Esophagus squamous epithelium (tissue), 5 donors: ENCODE results near the gene SLC34A2. TPM values are rescaled to one million over a fixed set of nuclear protein-coding genes. Genes with fewer than 3 reads are reported as not detected.
"Not testable (repeated sequence)": the region's sequence is repeated elsewhere in the genome, so short reads cannot be mapped to it uniquely, and the experiment has no call there.

Experiments used
- DNase-seq: peaks from one replicate; lab custom pipeline; 2025; lab: John Stamatoyannopoulos, UW
- H3K27ac ChIP-seq, 4 donors: fragments of 200-600 bp; sonication (generic); one replicate each; pipeline ENCODE4 v1.5.1; 2016 to 2019; ENCODE audit warnings: mild to moderate bottlenecking in 1 of 4
- H3K27me3 ChIP-seq, 4 donors: fragments of 200-600 bp; sonication (generic); 1 replicate in 3 of 4; 2 replicates in 1 of 4; pipeline versions ENCODE4 v1.5.1 to v1.6.0; 2017 to 2021; ENCODE audit warnings: antibody characterized with exemption in 1 of 4
- H3K36me3 ChIP-seq, 3 donors: fragments of 200-600 bp; sonication (generic); one replicate each; pipeline ENCODE4 v1.5.1; 2016 to 2019
- H3K4me1 ChIP-seq, 3 donors: fragments of 200-600 bp; sonication (generic); one replicate each; pipeline ENCODE4 v1.5.1; 2017 to 2019
- H3K4me3 ChIP-seq, 4 donors: fragments of 200-600 bp; sonication (generic); 1 replicate in 3 of 4; 2 replicates in 1 of 4; pipeline ENCODE4 v1.5.1; 2016 to 2019; ENCODE audit warnings: mild to moderate bottlenecking in 2 of 4, moderate library complexity in 1 of 4
- H3K9me3 ChIP-seq, 3 donors: fragments of 200-600 bp; sonication (generic); one replicate each; pipeline ENCODE4 v1.5.1; 2016 to 2019
- POLR2A ChIP-seq, 4 donors: fragments of 450-650 bp; IDR thresholded peaks; one replicate each; pipeline ENCODE4 v1.6.1; 2017; ENCODE audit warnings: antibody characterized with exemption in 4 of 4, mild to moderate bottlenecking in 4 of 4, moderate library complexity in 3 of 4
- WGBS, 2 donors: methylation state at CpG; one replicate each; pipeline ENCODE4 v1.1.5; 2018; 5-methylcytosine and 5-hydroxymethylcytosine counted together
- intact Hi-C: fragments of 100-400 bp; cut with DNase I; formaldehyde crosslinking; loops from one replicate; pipeline ENCODE4 v1.15.0; 2022
- total RNA-seq, 4 donors: library from RNA; depleted of rRNA; stranded (reverse); fragments of >200 nt; gene quantifications; one replicate each; pipeline ENCODE4 v1.1.0, GENCODE V29; 2016
- TF ChIP-seq, protein P1 (sequence below), 6 experiments: fragments of 450-650 bp in 4 of 6; fragments of 200-600 bp in 2 of 6; sonication (generic) in 2 of 6; IDR thresholded peaks; one replicate each; pipeline ENCODE4 v1.5.1; 2016 to 2019; ENCODE audit warnings: antibody characterized with exemption in 6 of 6, mild to moderate bottlenecking in 4 of 6, moderate library complexity in 4 of 6
- donor health status: DM: yes; HTN: yes; CAD: no.

SLC34A2 gene
- total RNA-seq, 4 donors from 2014 or later, result 0.15 to 7.9 (median 0.76) TPM; not detected in 1

DNA sequence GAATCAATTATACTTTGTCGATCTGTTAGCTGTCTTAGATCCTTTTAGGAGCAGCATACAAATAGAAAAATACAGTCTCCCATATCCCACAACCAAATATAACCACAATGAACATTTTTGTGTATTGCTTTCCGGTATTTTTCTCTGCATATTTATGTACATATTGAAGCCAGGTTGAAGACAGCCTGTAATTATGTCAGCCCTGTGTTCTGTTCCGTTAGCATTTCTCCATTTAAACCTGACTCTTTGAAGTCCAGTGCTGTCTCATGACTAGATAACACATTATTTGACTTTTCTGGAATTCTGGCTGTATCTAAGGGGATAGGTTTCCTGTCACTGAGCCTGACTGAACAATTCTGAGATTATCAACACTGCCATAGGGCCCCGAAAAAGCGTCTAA lies 4.0 kb upstream of the SLC34A2 start:
- Histone ChIP-seq H3K4me1 (peaks cover 0 to 59% (median 5%) of the 10 kb centered on the region in 3 donors), H3K27me3 (peaks cover 0 to 29% (median 3%) of the 10 kb centered on the region in 4 donors), H3K9me3 (no peaks in the 10 kb centered on the region), H3K4me3 (no peak overlapping the region), H3K36me3 (no peaks in the 10 kb centered on the region), H3K27ac (no peak overlapping the region)
- intact Hi-C loops, result no loop called here
- TF ChIP-seq POLR2A (IDR thresholded peaks at IDR 0.05), result no peak
- TF ChIP-seq, protein P1, sequence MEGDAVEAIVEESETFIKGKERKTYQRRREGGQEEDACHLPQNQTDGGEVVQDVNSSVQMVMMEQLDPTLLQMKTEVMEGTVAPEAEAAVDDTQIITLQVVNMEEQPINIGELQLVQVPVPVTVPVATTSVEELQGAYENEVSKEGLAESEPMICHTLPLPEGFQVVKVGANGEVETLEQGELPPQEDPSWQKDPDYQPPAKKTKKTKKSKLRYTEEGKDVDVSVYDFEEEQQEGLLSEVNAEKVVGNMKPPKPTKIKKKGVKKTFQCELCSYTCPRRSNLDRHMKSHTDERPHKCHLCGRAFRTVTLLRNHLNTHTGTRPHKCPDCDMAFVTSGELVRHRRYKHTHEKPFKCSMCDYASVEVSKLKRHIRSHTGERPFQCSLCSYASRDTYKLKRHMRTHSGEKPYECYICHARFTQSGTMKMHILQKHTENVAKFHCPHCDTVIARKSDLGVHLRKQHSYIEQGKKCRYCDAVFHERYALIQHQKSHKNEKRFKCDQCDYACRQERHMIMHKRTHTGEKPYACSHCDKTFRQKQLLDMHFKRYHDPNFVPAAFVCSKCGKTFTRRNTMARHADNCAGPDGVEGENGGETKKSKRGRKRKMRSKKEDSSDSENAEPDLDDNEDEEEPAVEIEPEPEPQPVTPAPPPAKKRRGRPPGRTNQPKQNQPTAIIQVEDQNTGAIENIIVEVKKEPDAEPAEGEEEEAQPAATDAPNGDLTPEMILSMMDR (IDR thresholded peaks at IDR 0.05), result no peak
- 52 to 54% methylated on average over 5 of the region's 5 CpGs for WGBS, 2 donors
- no peak for DNase-seq

DNA sequence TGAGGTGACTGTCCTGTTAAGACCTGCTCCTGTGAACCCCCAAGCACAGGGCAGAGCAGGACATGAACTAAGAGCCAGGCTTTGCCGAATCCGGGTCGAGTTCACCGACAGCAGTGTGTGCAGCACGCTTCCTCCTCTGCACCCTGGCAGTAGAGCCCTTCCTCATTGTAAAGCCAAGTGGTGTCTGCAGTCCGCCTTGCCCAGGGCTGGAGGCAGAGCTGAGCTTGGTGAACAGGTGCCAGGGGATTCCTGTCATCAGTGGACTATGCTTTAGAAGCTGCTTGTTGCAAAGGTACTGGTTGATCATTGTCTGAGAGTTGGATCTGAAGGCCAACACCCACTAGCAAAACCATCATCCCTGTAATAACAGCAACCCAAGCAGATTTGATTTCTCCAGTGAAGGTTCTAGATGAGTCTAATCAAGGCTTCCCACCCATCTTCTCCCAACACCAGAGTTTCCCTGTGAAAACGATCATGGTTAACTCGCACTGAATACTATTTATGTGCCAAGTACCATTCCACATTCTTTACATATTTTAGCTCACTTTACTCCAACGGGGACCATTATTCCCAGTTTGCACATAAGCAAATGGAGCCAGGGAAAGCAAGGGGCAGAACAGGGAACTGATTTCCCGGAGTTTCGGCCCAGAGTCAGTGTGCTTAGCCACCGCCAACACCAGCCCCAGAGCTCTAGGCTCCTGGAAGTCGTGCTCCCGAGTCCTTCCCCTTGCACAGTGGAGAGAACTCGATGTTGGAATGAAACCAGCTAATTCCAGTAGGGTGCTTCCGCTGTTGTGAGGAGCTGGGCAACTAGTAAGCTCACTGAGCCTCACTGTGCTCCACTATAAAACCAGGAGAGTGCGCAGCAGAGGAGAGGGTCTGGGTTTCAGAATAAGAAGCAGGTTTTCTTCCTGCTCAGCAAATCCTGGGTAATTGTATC lies 1.4 kb upstream of the SLC34A2 start:
- WGBS, 2 donors, result 56 to 73% methylated on average over 10 to 17 of the region's 17 CpGs
- no peaks in the 10 kb centered on the region for H3K36me3 ChIP-seq
- intact Hi-C loops, result no loop called here
- no peaks in the 10 kb centered on the region for H3K9me3 ChIP-seq
- no peak for DNase-seq
- H3K4me1 ChIP-seq, result peaks cover 0 to 59% (median 5%) of the 10 kb centered on the region in 3 donors
- TF ChIP-seq, protein P1 (IDR thresholded peaks at IDR 0.05), result no peak
- TF ChIP-seq POLR2A (IDR thresholded peaks at IDR 0.05), result no peak
- no peak overlapping the region for H3K27ac ChIP-seq
- no peak overlapping the region for H3K4me3 ChIP-seq
- peaks cover 0 to 43% (median 3%) of the 10 kb centered on the region in 4 donors for H3K27me3 ChIP-seq

DNA sequence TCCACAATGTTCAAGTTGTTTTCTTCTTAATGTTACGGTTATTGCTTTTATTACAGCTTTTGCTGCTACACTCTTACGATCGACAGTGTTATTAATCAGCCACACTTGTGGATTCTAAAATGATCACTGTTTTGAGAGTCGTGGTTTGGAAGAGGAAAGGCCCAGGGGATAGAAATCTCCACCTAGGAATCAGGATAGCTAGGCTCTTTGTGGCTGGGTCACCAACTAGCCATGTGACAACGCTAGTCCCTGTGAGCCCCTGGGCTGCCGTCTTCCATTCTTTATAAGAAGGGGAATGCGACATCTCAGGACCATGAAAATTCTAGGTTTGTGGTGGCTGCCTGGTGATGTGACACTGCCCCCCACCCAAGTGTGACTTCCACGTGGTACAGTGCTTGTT lies 380 bp downstream of the SLC34A2 start:
- Histone ChIP-seq H3K4me1 (peaks cover 0 to 54% (median 5%) of the 10 kb centered on the region in 3 donors), H3K9me3 (no peaks in the 10 kb centered on the region), H3K4me3 (peak overlapping the region in 2 of 4 donors; percentile 41 to 53), H3K36me3 (no peaks in the 10 kb centered on the region), H3K27me3 (peaks cover 0 to 43% (median 3%) of the 10 kb centered on the region in 4 donors), H3K27ac (no peak overlapping the region)
- DNase-seq, result no peak
- 43 to 54% methylated on average over 7 of the region's 8 CpGs for WGBS, 2 donors
- TF ChIP-seq, protein P1 (IDR thresholded peaks at IDR 0.05), result no peak
- TF ChIP-seq POLR2A (IDR thresholded peaks at IDR 0.05), result no peak
- intact Hi-C loops, result no loop called here

DNA sequence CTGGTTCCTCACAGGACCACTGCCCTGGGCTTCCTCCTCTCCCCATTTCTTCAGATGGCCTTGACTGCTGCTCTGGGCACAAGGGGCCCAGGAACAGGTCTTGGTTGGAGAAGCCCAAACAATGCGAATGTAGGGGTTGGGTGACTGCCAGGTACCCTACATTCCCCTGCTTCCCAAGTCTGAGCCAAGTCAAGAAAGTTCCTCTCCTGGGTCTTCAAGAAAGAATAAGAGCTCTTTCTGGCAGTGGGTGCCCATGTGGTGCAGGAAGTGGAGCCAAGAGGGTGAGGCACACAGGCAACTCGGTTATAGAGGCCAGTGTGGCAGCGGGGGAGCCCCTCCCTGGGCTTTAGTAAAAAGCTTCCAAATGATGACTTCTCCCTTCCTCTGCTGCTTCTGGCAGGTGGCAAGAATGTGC lies 2.7 kb downstream of the SLC34A2 start:
- Histone ChIP-seq H3K9me3 (no peaks in the 10 kb centered on the region), H3K27me3 (peaks cover 0 to 47% (median 3%) of the 10 kb centered on the region in 4 donors), H3K27ac (no peak overlapping the region), H3K36me3 (no peaks in the 10 kb centered on the region), H3K4me3 (no peak overlapping the region), H3K4me1 (peaks cover 0 to 32% (median 5%) of the 10 kb centered on the region in 3 donors)
- TF ChIP-seq POLR2A (IDR thresholded peaks at IDR 0.05), result no peak
- TF ChIP-seq, protein P1 (IDR thresholded peaks at IDR 0.05), result no peak
- intact Hi-C loops, result no loop called here
- 53 to 70% methylated on average over 3 of the region's 3 CpGs for WGBS, 2 donors
- no peak for DNase-seq

DNA sequence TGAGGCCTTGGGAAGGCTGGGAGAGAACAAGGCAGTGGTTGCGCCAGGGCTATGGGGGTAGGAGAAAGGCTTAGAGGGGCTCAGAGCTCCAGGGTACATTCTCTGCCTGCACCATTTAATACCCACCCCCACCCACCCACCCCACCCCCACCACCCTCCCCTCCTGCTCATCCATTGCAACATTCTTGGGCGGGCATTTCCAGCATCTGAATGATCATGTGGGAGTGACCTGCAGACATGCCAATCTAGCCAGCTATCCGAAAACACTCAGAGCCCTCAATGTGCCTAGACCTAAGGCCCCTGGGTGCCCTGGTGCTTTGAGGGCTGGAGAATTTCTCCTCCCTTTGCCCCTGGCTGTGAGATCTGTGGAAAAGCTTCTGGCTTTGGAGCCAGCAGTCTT lies 3.1 kb downstream of the SLC34A2 start:
- H3K27ac ChIP-seq, result no peak overlapping the region
- intact Hi-C loops, result no loop called here
- 73 to 100% methylated on average over 1 to 2 of the region's 3 CpGs for WGBS, 2 donors

DNA sequence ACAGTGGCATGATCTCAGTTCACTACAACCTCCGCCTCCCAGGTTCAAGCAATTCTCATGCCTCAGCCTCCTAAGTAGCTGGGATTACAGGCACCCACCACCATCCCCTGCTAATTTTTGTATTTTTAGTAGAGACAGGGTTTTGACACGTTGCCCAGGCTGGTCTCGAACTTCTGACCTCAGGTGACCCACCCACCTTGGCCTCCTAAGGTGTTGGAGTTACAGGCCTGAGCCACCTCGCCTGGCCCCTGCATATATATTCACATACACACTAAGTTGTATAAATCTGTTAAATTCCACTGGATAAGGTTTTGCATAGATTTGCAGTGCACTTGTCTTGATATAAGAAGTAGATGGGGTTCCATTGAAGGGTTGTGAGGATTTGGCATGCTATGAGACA lies 5.8 kb downstream of the SLC34A2 start:
- H3K27ac ChIP-seq, H3K4me3 ChIP-seq, DNase-seq, H3K4me1 ChIP-seq, H3K36me3 ChIP-seq, H3K9me3 ChIP-seq, intact Hi-C loops: not testable (repeated sequence)
- H3K27me3 ChIP-seq, result peaks cover 0 to 28% (median 0%) of the 10 kb centered on the region in 4 donors
- WGBS, 2 donors, result 74 to 78% methylated on average over 4 of the region's 4 CpGs

More for the DNA sequence above, 3.1 kb downstream of the SLC34A2 start:
- H3K4me1 ChIP-seq, result peaks cover 0 to 28% (median 5%) of the 10 kb centered on the region in 3 donors
- H3K4me3 ChIP-seq, result no peak overlapping the region
- DNase-seq, result no peak
- peaks cover 0 to 50% (median 3%) of the 10 kb centered on the region in 4 donors for H3K27me3 ChIP-seq
- H3K9me3 ChIP-seq, result no peaks in the 10 kb centered on the region
- no peak for TF ChIP-seq POLR2A (IDR thresholded peaks at IDR 0.05)
- TF ChIP-seq, protein P1 (IDR thresholded peaks at IDR 0.05), result no peak
- H3K36me3 ChIP-seq, result no peaks in the 10 kb centered on the region
